Stimulated activated CD4-positive, alpha-beta T cell treated with anti-CD3 and anti-CD28 coated beads, Interleukin-12 subunit alpha, Interleukin-12 subunit beta, amount 100 ng/mL, for 24 hours (primary cell): ENCODE results near the gene SPOCD1.

Experiments used
- DNase-seq, 2 experiments: peaks; one replicate each; pipeline ENCODE4 v3.0.0-alpha.2; 2020; ENCODE audit warnings: low read depth in 2 of 2

Gene SPOCD1

GRCh38 chr1:31771891-31772668, 43.7 kb downstream of the SPOCD1 start:
- peak; percentile 37 to 39 for DNase-seq

GRCh38 chr1:31769720-31770390, 46.0 kb downstream of the SPOCD1 start:
- DNase-seq = no peak

GRCh38 chr1:31768939-31769704, 46.7 kb downstream of the SPOCD1 start:
- DNase-seq = no peak

- no peak for DNase-seq
Measured at GRCh38 chr1:31768407-31768907, 47.4 kb downstream of the SPOCD1 start.

GRCh38 chr1:31767225-31767624, 48.6 kb downstream of the SPOCD1 start:
- DNase-seq = no peak

GRCh38 chr1:31765516-31765915, 50.3 kb downstream of the SPOCD1 start:
- no peak for DNase-seq

- no peak for DNase-seq
Measured at GRCh38 chr1:31765041-31765467, 50.8 kb downstream of the SPOCD1 start.

GRCh38 chr1:31764312-31765040, 51.3 kb downstream of the SPOCD1 start, which contains the start of gene ADGRB2:
Gene ADGRB2, minus strand, starts transcription at chr1:31764340. Its CDS starts 7,119 bp downstream, at chr1:31757221.
- DNase-seq = no peak

GRCh38 chr1:31763671-31764311, 52.0 kb downstream of the SPOCD1 start:
- DNase-seq = no peak

GRCh38 chr1:31762726-31763670, 52.8 kb downstream of the SPOCD1 start:
- DNase-seq = peak; percentile 34 to 64

GRCh38 chr1:31762323-31762722, 53.5 kb downstream of the SPOCD1 start:
- DNase-seq = no peak

- DNase-seq = no peak
Measured at GRCh38 chr1:31761883-31762282, 53.9 kb downstream of the SPOCD1 start.

GRCh38 chr1:31760471-31761470, 55.1 kb downstream of the SPOCD1 start:
- DNase-seq = no peak

GRCh38 chr1:31759298-31760023, 56.4 kb downstream of the SPOCD1 start:
- no peak for DNase-seq

GRCh38 chr1:31758823-31759222, 57.0 kb downstream of the SPOCD1 start:
- no peak for DNase-seq

GRCh38 chr1:31757989-31758388, 57.8 kb downstream of the SPOCD1 start:
- no peak for DNase-seq

- no peak for DNase-seq
Measured at GRCh38 chr1:31757204-31757679, 58.6 kb downstream of the SPOCD1 start.

GRCh38 chr1:31756578-31756977, 59.2 kb downstream of the SPOCD1 start:
- DNase-seq = no peak
